ENCODE results near the gene PITPNM2. TPM values are rescaled to one million over a fixed set of nuclear protein-coding genes. Genes with fewer than 3 reads are reported as not detected.
A peak's percentile ranks its signal among the peaks of the same experiment; 100 is the strongest.

Gene PITPNM2
- total RNA-seq, 4 donors from 2014 or later, result 10.4 to 24.4 (median 13.3) TPM

DNA sequence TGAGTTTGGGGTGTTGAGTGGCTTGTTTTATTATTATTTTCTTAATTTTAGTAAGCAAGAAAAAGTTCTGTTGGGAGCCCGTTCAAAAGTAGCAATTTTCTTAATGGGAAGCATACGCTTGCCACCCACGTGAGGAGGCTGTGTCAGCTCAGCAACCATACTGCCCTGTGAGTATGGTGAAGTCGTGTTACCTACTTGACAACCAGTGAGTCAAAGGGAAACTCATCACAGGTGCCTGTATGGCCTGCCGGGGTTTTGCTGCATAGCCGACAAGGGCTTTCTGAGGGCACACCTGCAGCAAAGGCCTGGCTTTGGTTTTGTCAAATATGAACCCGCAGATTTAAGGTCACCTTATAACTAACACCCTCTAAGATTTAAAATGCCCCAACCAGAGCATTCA lies 31.1 kb downstream of the PITPNM2 start:
- Histone ChIP-seq H3K27ac (replicated peaks in 1 of 4) (no peak overlapping the region), H3K4me3 (no peak overlapping the region), H3K9me3 (no peaks in the 10 kb centered on the region), H3K4me1 (peaks cover 42 to 66% (median 51%) of the 10 kb centered on the region in 4 donors), H3K27me3 (no peaks in the 10 kb centered on the region), H3K36me3 (no peaks in the 10 kb centered on the region)
- no peak for DNase-seq (ENCODE audit: extremely low spot score)
- no peak for TF ChIP-seq POLR2AphosphoS5 (IDR thresholded peaks at IDR 0.05)
- no peak for TF ChIP-seq EP300 (IDR thresholded peaks at IDR 0.05)
- no peak for TF ChIP-seq POLR2A (IDR thresholded peaks at IDR 0.05; ENCODE audit: low read depth)
- TF ChIP-seq, protein P1, sequence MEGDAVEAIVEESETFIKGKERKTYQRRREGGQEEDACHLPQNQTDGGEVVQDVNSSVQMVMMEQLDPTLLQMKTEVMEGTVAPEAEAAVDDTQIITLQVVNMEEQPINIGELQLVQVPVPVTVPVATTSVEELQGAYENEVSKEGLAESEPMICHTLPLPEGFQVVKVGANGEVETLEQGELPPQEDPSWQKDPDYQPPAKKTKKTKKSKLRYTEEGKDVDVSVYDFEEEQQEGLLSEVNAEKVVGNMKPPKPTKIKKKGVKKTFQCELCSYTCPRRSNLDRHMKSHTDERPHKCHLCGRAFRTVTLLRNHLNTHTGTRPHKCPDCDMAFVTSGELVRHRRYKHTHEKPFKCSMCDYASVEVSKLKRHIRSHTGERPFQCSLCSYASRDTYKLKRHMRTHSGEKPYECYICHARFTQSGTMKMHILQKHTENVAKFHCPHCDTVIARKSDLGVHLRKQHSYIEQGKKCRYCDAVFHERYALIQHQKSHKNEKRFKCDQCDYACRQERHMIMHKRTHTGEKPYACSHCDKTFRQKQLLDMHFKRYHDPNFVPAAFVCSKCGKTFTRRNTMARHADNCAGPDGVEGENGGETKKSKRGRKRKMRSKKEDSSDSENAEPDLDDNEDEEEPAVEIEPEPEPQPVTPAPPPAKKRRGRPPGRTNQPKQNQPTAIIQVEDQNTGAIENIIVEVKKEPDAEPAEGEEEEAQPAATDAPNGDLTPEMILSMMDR (IDR thresholded peaks at IDR 0.05), result no peak
- 96% methylated on average over 7 of the region's 7 CpGs for WGBS
- intact Hi-C loops (cut with DNase I), result no loop called here

DNA sequence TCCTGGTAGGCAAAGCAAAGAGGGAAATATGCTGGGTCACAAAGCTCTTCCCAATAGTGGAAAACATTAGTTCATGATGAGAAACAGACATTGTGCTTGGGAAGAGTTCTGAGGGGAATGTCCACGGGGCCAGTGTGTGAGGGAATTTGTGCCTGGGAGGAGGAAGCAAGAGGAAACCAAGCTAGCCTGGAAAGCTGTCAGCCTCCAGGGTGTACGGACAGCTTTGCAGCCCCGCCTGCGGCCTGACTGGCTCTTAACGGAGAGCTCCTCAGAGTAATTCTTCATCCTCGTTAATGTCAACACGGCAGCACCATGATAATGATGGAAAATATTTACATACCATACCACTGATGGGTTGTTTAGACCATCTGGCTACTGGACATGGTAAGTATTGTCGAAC lies 32.4 kb downstream of the PITPNM2 start:
- peak overlapping the region; percentile 4 to 59 (median 24) for H3K27ac ChIP-seq (replicated peaks in 1 of 4)
- TF ChIP-seq, protein P1 (IDR thresholded peaks at IDR 0.05), result no peak
- TF ChIP-seq POLR2A (IDR thresholded peaks at IDR 0.05; ENCODE audit: low read depth) (no peak), POLR2AphosphoS5 (IDR thresholded peaks at IDR 0.05) (no peak), EP300 (IDR thresholded peaks at IDR 0.05) (no peak)
- no peaks in the 10 kb centered on the region for H3K9me3 ChIP-seq
- H3K4me1 ChIP-seq, result peaks cover 56 to 79% (median 64%) of the 10 kb centered on the region in 4 donors
- no peak for DNase-seq (ENCODE audit: extremely low spot score)
- H3K27me3 ChIP-seq, result no peaks in the 10 kb centered on the region
- no peaks in the 10 kb centered on the region for H3K36me3 ChIP-seq
- intact Hi-C loops (cut with DNase I), result no loop called here
- WGBS, result 79% methylated on average over 8 of the region's 8 CpGs
- H3K4me3 ChIP-seq, result no peak overlapping the region

DNA sequence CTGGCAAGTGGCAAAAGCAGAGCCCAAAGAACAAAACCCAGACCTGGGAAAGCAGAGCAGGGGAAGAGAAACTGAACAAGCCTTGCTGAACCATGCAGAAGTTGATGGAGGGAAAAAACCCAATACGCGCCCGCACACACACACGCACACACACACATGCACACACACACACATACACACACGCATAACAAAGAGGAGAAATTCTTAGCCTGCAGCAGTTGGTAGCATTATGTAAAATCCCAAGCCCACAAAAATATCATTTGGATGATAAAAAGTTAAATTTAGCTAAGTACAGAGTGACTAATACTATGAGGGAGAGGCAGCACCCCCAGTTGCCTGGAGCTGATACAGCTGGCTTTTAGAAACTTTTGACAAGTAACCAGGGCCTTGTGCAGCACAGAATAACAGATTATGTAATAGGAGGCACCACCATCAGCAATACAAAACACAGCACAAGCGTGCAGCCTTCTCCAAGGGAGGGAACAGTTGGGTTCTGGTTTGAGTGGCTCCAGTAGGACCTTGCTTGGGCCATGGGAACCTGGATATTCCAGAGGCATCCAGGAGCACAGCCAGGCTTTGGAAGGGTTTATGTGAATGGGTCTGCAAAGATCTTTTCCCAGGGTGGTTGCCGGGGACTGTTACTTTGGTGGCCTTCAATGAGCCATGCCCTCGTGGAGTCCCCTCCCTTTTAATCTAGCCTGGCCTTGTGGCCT lies 35.3 kb downstream of the PITPNM2 start:
- no peaks in the 10 kb centered on the region for H3K27me3 ChIP-seq
- intact Hi-C loops (cut with DNase I), result no loop called here

DNA sequence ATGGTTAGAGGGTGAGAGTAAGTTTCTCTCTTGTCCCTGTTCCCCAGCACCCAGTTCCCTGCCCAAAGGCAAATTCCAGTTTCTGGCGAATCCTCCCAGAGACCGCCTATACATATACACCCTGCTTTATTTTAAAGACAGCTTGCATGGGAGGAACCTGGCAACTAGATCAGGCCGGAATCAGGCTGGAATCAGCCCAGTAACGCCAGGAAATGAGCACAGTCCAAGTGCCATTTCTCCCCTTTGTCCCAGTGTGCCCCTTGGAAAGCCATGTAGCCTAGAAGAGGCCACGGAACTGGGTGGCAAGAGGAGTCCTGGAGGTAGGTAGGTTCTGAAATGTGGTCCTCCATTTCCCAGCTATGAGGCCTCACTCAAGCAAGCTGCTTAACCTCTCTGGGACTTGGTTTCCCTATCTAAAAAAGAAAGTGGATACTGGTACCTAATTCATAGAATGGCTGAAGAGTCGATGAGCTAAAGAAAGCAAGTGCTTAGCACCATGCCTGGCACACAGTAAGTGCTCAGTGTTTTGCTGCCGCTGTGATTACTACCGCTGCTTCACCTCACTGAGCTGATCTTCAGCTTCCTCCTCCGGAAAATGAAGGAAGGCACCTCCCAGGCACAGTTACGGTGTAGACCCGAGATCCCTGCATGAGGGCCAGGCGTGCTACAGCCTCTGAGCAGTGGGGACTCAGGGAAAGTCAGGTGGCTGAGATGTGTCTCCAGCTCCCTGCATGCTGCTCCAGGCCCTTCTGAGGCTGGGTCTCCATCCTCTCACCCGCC lies 36.4 kb downstream of the PITPNM2 start:
- H3K27me3 ChIP-seq, result no peaks in the 10 kb centered on the region
- peaks cover 0 to 7% (median 4%) of the 10 kb centered on the region in 4 donors for H3K36me3 ChIP-seq
- no peak for DNase-seq (ENCODE audit: extremely low spot score)
- intact Hi-C loops (cut with DNase I), result no loop called here
- H3K4me1 ChIP-seq, result peaks cover 60 to 86% (median 77%) of the 10 kb centered on the region in 4 donors
- 69% methylated on average over 13 of the region's 13 CpGs for WGBS
- TF ChIP-seq POLR2A (IDR thresholded peaks at IDR 0.05; ENCODE audit: low read depth) (no peak), POLR2AphosphoS5 (IDR thresholded peaks at IDR 0.05) (peak; percentile 8 to 16)
- no peaks in the 10 kb centered on the region for H3K9me3 ChIP-seq
- peak overlapping the region; percentile 63 to 80 (median 75) for H3K27ac ChIP-seq (replicated peaks in 1 of 4)
- no peak overlapping the region for H3K4me3 ChIP-seq

More for the DNA sequence above, 35.3 kb downstream of the PITPNM2 start:
- Histone ChIP-seq H3K9me3 (no peaks in the 10 kb centered on the region), H3K36me3 (no peaks in the 10 kb centered on the region), H3K27ac (replicated peaks in 1 of 4) (peak overlapping the region; percentile 63 to 80 (median 75)), H3K4me3 (no peak overlapping the region), H3K4me1 (peaks cover 64 to 88% (median 78%) of the 10 kb centered on the region in 4 donors)
- 38% methylated on average over 8 of the region's 8 CpGs for WGBS
- TF ChIP-seq POLR2AphosphoS5 (IDR thresholded peaks at IDR 0.05) (peak; percentile 74 to 80), EP300 (IDR thresholded peaks at IDR 0.05) (no peak)
- TF ChIP-seq, protein P1 (IDR thresholded peaks at IDR 0.05), result no peak
- no peak for DNase-seq (ENCODE audit: extremely low spot score)

DNA sequence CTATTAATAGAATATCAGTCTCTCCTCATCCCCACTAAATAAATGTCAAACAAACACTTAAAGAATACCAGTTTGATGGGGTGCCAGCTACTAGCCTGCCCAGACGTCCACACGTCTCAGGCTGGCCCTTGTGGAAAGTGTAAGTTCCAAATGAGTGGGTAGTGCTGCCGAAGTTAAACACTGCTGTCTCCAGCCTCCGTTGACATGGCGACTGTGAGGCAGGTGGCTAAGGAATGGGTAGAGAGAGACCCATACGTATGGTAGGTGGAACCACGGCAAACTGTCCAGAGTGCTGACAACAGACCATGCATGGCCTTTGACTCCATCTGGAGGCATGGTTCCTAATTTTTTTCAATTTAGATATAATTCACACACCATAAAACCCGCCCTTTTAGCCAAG lies 37.9 kb downstream of the PITPNM2 start:
- peak overlapping the region; percentile 11 to 80 (median 57) for H3K27ac ChIP-seq (replicated peaks in 1 of 4)
- DNase-seq (ENCODE audit: extremely low spot score), result no peak
- no peaks in the 10 kb centered on the region for H3K9me3 ChIP-seq
- no peak overlapping the region for H3K4me3 ChIP-seq
- 71% methylated on average over 8 of the region's 8 CpGs for WGBS
- H3K4me1 ChIP-seq, result peaks cover 71 to 92% (median 89%) of the 10 kb centered on the region in 4 donors
- peaks cover 2 to 20% (median 10%) of the 10 kb centered on the region in 4 donors for H3K36me3 ChIP-seq
- no peaks in the 10 kb centered on the region for H3K27me3 ChIP-seq
- intact Hi-C loops (cut with DNase I), result no loop called here
- TF ChIP-seq, protein P1 (IDR thresholded peaks at IDR 0.05), result no peak
- TF ChIP-seq EP300 (IDR thresholded peaks at IDR 0.05) (no peak), POLR2AphosphoS5 (IDR thresholded peaks at IDR 0.05) (no peak), POLR2A (IDR thresholded peaks at IDR 0.05; ENCODE audit: low read depth) (no peak)

All from esophagus muscularis mucosa (tissue), 4 donors.